Peyer's patch (tissue), 4 donors: ENCODE data around the gene MET. TPM values are rescaled to one million over a fixed set of nuclear protein-coding genes. Genes with fewer than 3 reads are reported as not detected.

ENCODE experiments used
- DNase-seq, 3 donors: peaks; one replicate each; pipeline ENCODE4 v3.0.0-alpha.2; 2017 to 2019
- H3K27ac ChIP-seq, 4 donors: fragments of 200-600 bp; sonication (generic); one replicate each; pipeline ENCODE4 v1.5.1; 2016 to 2019
- H3K27me3 ChIP-seq, 2 donors: fragments of 200-600 bp; sonication (generic); one replicate each; pipeline ENCODE4 v1.5.1; 2019
- H3K36me3 ChIP-seq, 3 donors: fragments of 200-600 bp; sonication (generic); one replicate each; pipeline ENCODE4 v1.5.1; 2016 to 2019
- H3K4me1 ChIP-seq, 4 donors: fragments of 200-600 bp; sonication (generic); one replicate each; pipeline ENCODE4 v1.5.1; 2016 to 2019
- H3K4me3 ChIP-seq, 4 donors: fragments of 200-600 bp; sonication (generic); 1 replicate in 3 of 4; 2 replicates in 1 of 4; pipeline ENCODE4 v1.5.1; 2016 to 2019; ENCODE audit warnings: mild to moderate bottlenecking in 1 of 4
- H3K9me3 ChIP-seq, 4 donors: fragments of 200-600 bp; sonication (generic); one replicate each; pipeline ENCODE4 v1.5.1; 2016 to 2019; ENCODE audit warnings: mild to moderate bottlenecking in 1 of 4
- CTCF ChIP-seq, 6 experiments: fragments of 450-650 bp in 4 of 6; fragments of 200-600 bp in 2 of 6; sonication (generic) in 1 of 6; IDR thresholded peaks; one replicate each; pipeline ENCODE4 v1.5.1; 2017 to 2019; ENCODE audit warnings: antibody characterized with exemption in 6 of 6, mild to moderate bottlenecking in 3 of 6, moderate library complexity in 1 of 6
- POLR2A ChIP-seq, 2 donors: fragments of 450-650 bp; IDR thresholded peaks; one replicate each; pipeline ENCODE4 v1.5.1; 2017; ENCODE audit warnings: antibody characterized with exemption in 2 of 2, mild to moderate bottlenecking in 2 of 2, moderate library complexity in 2 of 2
- total RNA-seq, 4 donors: library from RNA; depleted of rRNA; stranded (reverse); fragments of >200 nt; gene quantifications; one replicate each; pipeline ENCODE4 v1.1.0, GENCODE V29; 2016

MET gene
- total RNA-seq, 4 donors from 2014 or later: 2.5 to 34.0 (median 23.6) TPM

GRCh38 chr7:116675812-116676355 lies 3.9 kb downstream of the MET start:
- no peak for TF ChIP-seq POLR2A (IDR thresholded peaks at IDR 0.05)
- no peak for TF ChIP-seq CTCF (IDR thresholded peaks at IDR 0.05)
- peaks cover 0 to 9% (median 0%) of the 10 kb centered on the region in 4 donors for H3K4me1 ChIP-seq

GRCh38 chr7:116678780-116679179 lies 6.8 kb downstream of the MET start:
- Histone ChIP-seq H3K9me3 (no peaks in the 10 kb centered on the region), H3K27ac (no peak overlapping the region), H3K4me1 (no peaks in the 10 kb centered on the region), H3K36me3 (no peaks in the 10 kb centered on the region), H3K27me3 (no peaks in the 10 kb centered on the region), H3K4me3 (no peak overlapping the region)
- TF ChIP-seq CTCF (IDR thresholded peaks at IDR 0.05) (no peak), POLR2A (IDR thresholded peaks at IDR 0.05) (no peak)
- DNase-seq: no peak

More at GRCh38 chr7:116675812-116676355, 3.9 kb downstream of the MET start:
- Histone ChIP-seq H3K4me3 (no peak overlapping the region), H3K36me3 (no peaks in the 10 kb centered on the region), H3K27ac (no peak overlapping the region), H3K9me3 (no peaks in the 10 kb centered on the region), H3K27me3 (no peaks in the 10 kb centered on the region)
- DNase-seq: no peak

- Histone ChIP-seq H3K4me1 (no peaks in the 10 kb centered on the region), H3K27ac (no peak overlapping the region), H3K27me3 (no peaks in the 10 kb centered on the region), H3K36me3 (no peaks in the 10 kb centered on the region), H3K4me3 (no peak overlapping the region), H3K9me3 (no peaks in the 10 kb centered on the region)
- DNase-seq: no peak
- TF ChIP-seq POLR2A (IDR thresholded peaks at IDR 0.05): no peak
- no peak for TF ChIP-seq CTCF (IDR thresholded peaks at IDR 0.05)
Measured at GRCh38 chr7:116679500-116679899, 7.5 kb downstream of the MET start.

- H3K9me3 ChIP-seq: no peaks in the 10 kb centered on the region
- TF ChIP-seq POLR2A (IDR thresholded peaks at IDR 0.05) (no peak), CTCF (IDR thresholded peaks at IDR 0.05) (no peak)
- H3K4me3 ChIP-seq: no peak overlapping the region
- H3K27ac ChIP-seq: no peak overlapping the region
- H3K27me3 ChIP-seq: no peaks in the 10 kb centered on the region
- no peaks in the 10 kb centered on the region for H3K36me3 ChIP-seq
- no peaks in the 10 kb centered on the region for H3K4me1 ChIP-seq
- DNase-seq: peak in 1 of 3 donors; percentile 21
Measured at GRCh38 chr7:116683786-116684185, 11.8 kb downstream of the MET start.

GRCh38 chr7:116686033-116686432 lies 14.0 kb downstream of the MET start:
- Histone ChIP-seq H3K4me3 (no peak overlapping the region), H3K4me1 (no peaks in the 10 kb centered on the region), H3K36me3 (no peaks in the 10 kb centered on the region), H3K27me3 (no peaks in the 10 kb centered on the region), H3K9me3 (no peaks in the 10 kb centered on the region), H3K27ac (no peak overlapping the region)
- TF ChIP-seq POLR2A (IDR thresholded peaks at IDR 0.05) (no peak), CTCF (IDR thresholded peaks at IDR 0.05) (no peak)
- no peak for DNase-seq
